HG02623 (cell line): ENCODE data around the gene COX7A2L.
"Not testable (repeated sequence)": the region's sequence is repeated elsewhere in the genome, so short reads cannot be mapped to it uniquely, and the experiment has no call there.

ENCODE experiments used
- ATAC-seq: cut with Tn5 transposase; IDR thresholded peaks from one replicate; pipeline ENCODE4 v1.9.1; 2021; ENCODE audit warnings: moderate library complexity; ENCODE audit not compliant: unreplicated experiment

Gene COX7A2L

DNA sequence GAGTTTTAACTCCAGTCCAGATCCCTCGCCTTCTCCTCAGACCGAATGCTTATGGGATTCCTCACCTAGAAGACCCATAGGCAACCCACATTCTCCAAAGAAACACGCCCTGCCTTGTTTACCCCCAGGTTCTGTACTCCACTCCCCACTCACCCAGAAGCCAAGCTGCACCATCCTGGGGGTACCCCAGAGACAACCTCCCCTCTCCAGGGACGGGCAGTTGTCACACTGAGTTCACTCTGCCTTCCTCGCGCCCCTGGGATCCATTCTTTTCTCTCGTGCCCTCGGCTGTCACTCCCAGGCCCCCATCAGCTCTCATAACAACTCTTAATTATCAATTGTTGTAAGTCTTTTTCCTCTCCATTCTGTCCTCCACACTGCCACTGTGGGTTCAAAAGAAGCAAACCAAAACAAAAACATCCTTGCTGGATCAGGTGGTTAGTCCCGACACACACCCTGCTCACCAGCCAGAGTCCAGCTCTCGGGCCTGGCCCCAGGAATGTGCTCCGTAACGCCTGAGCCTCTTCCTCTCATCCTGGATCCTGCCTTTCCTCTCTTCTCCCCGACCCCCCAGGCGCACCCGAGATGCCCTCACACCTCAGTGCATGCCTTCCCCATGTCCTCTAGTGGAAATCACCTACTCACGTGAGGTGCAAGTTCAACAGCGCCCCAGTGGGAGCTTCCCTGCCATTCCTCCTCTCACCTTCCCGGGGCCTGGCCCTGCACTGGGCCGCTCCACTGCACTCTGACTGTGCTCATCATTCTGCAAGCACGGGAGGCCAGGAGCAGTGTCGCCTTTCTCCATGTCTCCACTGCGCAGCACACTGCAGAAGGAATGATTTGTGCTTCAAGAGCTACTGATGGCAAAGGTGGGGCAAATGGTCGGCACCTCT is 20.7 kb downstream of the COX7A2L start:
- no peak for ATAC-seq

DNA sequence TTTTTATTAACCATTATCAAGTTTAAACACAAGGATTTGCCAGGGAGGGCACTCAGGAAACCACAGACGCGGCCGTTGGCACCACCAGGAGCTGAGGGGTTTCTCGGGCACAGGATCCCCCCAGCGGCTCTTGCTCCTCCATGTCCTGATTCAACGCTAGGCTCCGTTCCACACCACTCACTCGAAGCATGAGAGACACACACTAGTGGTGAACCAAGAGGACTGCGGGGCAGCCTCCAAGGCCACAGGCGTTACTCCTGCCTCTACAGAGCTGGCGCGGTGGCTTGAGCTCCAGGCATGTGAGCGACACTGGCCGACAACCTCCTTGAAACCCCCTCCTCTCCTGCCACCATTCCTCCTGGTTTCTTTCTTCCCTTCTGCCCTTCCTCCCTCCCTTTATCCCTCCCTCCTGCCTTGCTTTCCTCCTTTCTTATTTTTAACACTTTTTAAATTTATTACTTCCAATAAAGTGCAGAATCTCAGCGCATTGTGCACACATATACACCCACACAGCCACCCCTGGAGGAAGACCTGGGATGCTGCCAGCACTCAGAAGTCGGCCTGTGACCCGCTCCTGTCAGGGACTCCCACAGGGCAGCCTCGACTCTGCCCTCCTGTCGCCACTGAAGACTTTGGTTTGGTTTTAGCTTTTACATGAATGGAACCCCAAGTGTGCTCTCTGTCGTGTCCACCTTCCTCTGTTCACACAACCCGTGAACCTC is 21.7 kb downstream of the COX7A2L start:
- ATAC-seq = no peak

GRCh38 chr2:42338567-42339190 is 22.3 kb downstream of the COX7A2L start:
- ATAC-seq = no peak

GRCh38 chr2:42337846-42338566 is 23.0 kb downstream of the COX7A2L start:
- no peak for ATAC-seq

DNA sequence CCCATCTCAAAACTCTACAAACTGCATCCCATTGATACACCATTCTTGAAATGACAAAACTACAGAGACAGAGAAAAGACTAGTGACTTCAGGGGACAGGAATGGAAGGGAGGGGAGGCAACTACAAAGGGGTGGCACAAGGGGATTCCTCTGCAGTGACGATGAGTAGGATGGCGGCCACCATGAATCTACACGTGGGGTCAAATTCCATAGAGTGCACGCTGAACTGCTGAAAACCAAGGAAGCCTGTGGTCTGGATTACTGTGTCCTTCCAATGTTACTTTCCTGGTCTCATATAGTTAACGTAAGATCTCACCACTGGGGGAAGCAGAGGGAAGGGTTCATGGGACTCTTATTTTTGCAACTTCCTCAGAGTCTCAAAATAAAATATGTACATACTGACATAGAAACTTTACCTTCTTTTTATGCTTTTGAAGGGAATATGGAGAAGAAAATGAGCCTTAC is 23.6 kb downstream of the COX7A2L start:
- no peak for ATAC-seq

- no peak for ATAC-seq
These were observed 24.6 kb downstream of the COX7A2L start for GRCh38 chr2:42336361-42336965.

DNA sequence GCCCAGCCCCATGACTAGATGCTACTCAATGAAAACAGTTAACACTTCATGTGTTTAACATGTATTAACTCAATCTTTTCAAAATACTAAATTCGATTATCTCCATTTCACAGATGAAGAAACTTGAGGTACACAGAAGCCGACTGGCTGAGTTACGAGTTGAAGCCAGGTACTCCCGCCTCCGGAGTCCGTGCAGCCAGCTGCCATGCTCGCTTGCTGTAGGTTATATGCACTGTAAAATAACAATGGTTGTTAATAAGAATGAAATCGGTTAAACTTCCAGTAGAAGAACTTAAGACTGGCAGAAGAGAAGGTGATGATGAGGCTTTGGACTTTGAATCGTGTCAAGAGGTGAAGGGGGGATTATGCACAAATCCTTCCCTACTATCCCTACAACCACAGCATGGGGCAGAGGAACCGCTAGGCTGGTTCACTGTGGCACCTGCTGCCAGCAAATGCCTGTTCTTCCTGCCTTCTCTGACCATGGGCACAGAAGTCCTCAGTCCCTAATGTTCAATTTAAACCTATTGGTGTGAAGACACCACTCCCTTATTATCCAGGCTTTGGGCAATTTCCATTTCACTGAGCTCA is 25.4 kb downstream of the COX7A2L start:
- no peak for ATAC-seq

DNA sequence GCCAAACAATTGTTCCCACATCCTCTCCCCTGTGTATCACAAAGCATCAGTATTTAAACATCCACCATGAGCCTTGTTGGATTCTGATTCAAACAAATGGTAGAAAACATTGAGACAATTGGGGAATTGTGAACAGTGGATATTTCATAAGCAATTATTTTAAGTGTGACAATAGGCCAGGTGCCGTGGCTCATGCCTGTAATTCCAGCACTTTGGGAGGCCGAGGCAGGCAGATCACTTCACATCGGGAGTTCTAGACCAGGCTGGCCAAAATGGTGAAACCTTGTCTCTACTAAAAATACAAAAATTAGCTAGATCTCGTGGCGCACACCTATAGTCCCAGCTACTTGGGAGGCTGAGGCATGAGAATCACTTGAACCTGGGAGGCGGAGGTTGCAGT is 26.2 kb downstream of the COX7A2L start:
- not testable (repeated sequence) for ATAC-seq

GRCh38 chr2:42334220-42334619 is 26.8 kb downstream of the COX7A2L start:
- no peak for ATAC-seq

- no peak for ATAC-seq
These were observed 27.4 kb downstream of the COX7A2L start for GRCh38 chr2:42333579-42333978.

- no peak for ATAC-seq
These were observed 28.4 kb downstream of the COX7A2L start for GRCh38 chr2:42332575-42332974.

DNA sequence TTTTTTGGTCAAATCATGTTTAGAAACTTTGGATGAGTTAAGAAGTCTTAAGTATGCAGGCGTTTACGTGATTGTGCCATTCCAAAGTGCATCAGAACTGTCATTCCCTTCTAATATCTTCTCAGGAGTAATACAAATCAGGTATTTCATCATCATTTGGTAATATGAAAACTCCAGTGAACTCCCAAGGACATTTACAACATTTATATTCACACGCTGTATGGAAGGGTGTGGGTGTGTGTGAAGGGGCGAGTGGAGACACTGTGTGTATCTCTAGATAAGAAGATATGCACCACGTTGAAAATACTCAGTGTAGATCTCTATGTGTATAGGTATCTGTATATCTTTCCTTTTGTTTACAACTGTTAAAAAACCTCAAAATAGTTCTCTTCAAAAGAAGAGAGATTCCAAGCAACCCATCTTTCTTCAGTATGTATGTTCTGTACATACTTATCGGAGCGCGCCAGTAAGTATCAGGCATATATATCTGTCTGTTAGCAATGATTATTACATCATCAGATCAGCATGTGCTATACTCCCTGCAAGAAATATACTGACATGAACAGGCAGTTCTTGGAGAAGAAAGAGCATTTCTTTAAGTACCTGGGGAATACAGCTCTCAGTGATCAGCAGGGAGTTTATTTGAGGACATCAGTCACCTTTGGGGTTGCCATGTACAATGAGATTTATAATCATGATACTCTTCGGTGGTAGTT is 29.3 kb downstream of the COX7A2L start:
- ATAC-seq = no peak

- no peak for ATAC-seq
These were observed 31.3 kb downstream of the COX7A2L start for GRCh38 chr2:42329736-42330135.

- ATAC-seq = no peak
These were observed 32.1 kb downstream of the COX7A2L start for GRCh38 chr2:42328923-42329322.

- ATAC-seq = no peak
These were observed 32.7 kb downstream of the COX7A2L start for GRCh38 chr2:42328148-42328833.

- peak; percentile 56 for ATAC-seq
These were observed 33.9 kb downstream of the COX7A2L start for GRCh38 chr2:42327125-42327524.

- no peak for ATAC-seq
These were observed 35.4 kb downstream of the COX7A2L start for GRCh38 chr2:42325609-42326008.

DNA sequence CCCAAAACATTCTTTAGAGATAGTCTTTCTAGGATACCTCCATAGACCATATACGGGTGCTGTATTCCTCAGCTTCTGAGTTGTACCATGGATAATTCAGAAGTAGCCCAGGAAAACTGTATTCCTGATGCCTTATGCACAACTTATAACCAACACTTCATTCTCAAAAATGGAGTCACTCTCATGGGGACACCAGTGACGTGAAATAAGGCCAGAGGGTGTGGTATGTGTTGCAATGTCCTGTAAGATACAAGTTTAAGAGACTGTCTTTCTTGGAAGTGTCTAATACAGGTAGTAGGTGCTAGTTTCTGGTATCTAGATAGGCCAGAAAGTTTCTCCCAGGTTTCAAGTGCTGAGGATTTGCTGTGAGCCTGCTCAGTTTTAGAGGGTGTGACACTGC is 36.1 kb downstream of the COX7A2L start:
- no peak for ATAC-seq

GRCh38 chr2:42324244-42324643 is 36.8 kb downstream of the COX7A2L start:
- no peak for ATAC-seq
